Panc1 (cell line): Measurements from ENCODE around the gene ADGRB3.

Source experiments
- POLR2AphosphoS5 ChIP-seq: IDR thresholded peaks from 2 replicates; pipeline ENCODE4 v1.6.1; 2012; ENCODE audit warnings: mild to moderate bottlenecking, low read depth, low read length, moderate library complexity
- TCF7L2 ChIP-seq: IDR thresholded peaks from 2 replicates; pipeline ENCODE4 v1.6.1; 2011; ENCODE audit warnings: mild to moderate bottlenecking, low read depth, low read length, inconsistent platforms
- TF ChIP-seq, protein P1 (sequence below): fragments of 450-650 bp; IDR thresholded peaks from 2 replicates; pipeline ENCODE4 v1.5.1; 2017; ENCODE audit warnings: mild to moderate bottlenecking
- TF ChIP-seq, protein P2 (sequence below), 2 experiments: IDR thresholded peaks; 2 replicates each; pipeline ENCODE4 v1.6.1; 2011 to 2012; ENCODE audit warnings: low read depth in 2 of 2, control low read depth in 1 of 2, low read length in 1 of 2, mild to moderate bottlenecking in 1 of 2, moderate library complexity in 1 of 2; ENCODE audit not compliant: insufficient read depth in 1 of 2

- TF ChIP-seq POLR2AphosphoS5 (no peak), TCF7L2 (no peak)
- TF ChIP-seq, protein P1, sequence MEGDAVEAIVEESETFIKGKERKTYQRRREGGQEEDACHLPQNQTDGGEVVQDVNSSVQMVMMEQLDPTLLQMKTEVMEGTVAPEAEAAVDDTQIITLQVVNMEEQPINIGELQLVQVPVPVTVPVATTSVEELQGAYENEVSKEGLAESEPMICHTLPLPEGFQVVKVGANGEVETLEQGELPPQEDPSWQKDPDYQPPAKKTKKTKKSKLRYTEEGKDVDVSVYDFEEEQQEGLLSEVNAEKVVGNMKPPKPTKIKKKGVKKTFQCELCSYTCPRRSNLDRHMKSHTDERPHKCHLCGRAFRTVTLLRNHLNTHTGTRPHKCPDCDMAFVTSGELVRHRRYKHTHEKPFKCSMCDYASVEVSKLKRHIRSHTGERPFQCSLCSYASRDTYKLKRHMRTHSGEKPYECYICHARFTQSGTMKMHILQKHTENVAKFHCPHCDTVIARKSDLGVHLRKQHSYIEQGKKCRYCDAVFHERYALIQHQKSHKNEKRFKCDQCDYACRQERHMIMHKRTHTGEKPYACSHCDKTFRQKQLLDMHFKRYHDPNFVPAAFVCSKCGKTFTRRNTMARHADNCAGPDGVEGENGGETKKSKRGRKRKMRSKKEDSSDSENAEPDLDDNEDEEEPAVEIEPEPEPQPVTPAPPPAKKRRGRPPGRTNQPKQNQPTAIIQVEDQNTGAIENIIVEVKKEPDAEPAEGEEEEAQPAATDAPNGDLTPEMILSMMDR, result no peak
- TF ChIP-seq, protein P2, sequence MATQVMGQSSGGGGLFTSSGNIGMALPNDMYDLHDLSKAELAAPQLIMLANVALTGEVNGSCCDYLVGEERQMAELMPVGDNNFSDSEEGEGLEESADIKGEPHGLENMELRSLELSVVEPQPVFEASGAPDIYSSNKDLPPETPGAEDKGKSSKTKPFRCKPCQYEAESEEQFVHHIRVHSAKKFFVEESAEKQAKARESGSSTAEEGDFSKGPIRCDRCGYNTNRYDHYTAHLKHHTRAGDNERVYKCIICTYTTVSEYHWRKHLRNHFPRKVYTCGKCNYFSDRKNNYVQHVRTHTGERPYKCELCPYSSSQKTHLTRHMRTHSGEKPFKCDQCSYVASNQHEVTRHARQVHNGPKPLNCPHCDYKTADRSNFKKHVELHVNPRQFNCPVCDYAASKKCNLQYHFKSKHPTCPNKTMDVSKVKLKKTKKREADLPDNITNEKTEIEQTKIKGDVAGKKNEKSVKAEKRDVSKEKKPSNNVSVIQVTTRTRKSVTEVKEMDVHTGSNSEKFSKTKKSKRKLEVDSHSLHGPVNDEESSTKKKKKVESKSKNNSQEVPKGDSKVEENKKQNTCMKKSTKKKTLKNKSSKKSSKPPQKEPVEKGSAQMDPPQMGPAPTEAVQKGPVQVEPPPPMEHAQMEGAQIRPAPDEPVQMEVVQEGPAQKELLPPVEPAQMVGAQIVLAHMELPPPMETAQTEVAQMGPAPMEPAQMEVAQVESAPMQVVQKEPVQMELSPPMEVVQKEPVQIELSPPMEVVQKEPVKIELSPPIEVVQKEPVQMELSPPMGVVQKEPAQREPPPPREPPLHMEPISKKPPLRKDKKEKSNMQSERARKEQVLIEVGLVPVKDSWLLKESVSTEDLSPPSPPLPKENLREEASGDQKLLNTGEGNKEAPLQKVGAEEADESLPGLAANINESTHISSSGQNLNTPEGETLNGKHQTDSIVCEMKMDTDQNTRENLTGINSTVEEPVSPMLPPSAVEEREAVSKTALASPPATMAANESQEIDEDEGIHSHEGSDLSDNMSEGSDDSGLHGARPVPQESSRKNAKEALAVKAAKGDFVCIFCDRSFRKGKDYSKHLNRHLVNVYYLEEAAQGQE (IDR thresholded peaks at IDR 0.05; ENCODE audit: insufficient read depth in 1 of 2, low read depth in 2 of 2, low read length in 1 of 2), result no peak
Measured at GRCh38 chr6:68771426-68771825, 136.3 kb downstream of the ADGRB3 start.
